PC-9 (cell line): ENCODE results near the gene ATG2B.

Experiments
- EZH2 ChIP-seq: fragments of 200-600 bp; sonication (generic); IDR thresholded peaks from 2 replicates; pipeline ENCODE4 v1.8.0; 2017; ENCODE audit warnings: antibody characterized with exemption, low read depth
- TF ChIP-seq, protein P1 (sequence below): fragments of 200-600 bp; sonication (generic); conservative IDR thresholded peaks from 2 replicates; pipeline ENCODE4 v1.6.1; 2017; ENCODE audit warnings: mixed run types, antibody characterized with exemption, mild to moderate bottlenecking, moderate library complexity

DNA sequence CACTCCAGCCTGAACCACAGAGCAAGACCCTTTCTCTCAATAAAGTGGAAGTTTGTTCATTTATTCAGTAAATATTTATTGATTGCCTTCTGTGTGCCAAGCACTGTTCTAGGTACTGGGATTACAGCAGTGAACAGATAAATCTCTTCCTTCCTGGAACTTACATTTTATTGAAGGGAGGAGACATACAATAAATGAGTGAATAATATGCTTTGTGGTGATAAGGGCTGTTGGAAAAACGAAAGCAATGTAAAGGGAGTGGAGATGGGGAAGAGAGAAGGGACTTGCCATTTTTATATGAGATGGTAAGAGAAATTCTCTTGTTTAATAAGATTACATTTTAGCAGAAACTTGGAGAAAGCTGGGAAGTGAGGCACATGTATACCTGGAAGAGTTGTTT, 1.8 kb upstream of the ATG2B start:
- TF ChIP-seq, protein P1, sequence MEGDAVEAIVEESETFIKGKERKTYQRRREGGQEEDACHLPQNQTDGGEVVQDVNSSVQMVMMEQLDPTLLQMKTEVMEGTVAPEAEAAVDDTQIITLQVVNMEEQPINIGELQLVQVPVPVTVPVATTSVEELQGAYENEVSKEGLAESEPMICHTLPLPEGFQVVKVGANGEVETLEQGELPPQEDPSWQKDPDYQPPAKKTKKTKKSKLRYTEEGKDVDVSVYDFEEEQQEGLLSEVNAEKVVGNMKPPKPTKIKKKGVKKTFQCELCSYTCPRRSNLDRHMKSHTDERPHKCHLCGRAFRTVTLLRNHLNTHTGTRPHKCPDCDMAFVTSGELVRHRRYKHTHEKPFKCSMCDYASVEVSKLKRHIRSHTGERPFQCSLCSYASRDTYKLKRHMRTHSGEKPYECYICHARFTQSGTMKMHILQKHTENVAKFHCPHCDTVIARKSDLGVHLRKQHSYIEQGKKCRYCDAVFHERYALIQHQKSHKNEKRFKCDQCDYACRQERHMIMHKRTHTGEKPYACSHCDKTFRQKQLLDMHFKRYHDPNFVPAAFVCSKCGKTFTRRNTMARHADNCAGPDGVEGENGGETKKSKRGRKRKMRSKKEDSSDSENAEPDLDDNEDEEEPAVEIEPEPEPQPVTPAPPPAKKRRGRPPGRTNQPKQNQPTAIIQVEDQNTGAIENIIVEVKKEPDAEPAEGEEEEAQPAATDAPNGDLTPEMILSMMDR = no peak
- TF ChIP-seq EZH2 = no peak
